Stimulated activated CD8-positive, alpha-beta memory T cell treated with anti-CD3 and anti-CD28 coated beads, Interleukin-12 subunit alpha, Interleukin-12 subunit beta, amount 100 ng/mL, for 1 hour (primary cell): ENCODE results near the gene FOXL2NB.

Source experiments
- DNase-seq: peaks from one replicate; pipeline ENCODE4 v3.0.0-alpha.2; 2020; ENCODE audit warnings: low read depth

FOXL2NB gene

DNA sequence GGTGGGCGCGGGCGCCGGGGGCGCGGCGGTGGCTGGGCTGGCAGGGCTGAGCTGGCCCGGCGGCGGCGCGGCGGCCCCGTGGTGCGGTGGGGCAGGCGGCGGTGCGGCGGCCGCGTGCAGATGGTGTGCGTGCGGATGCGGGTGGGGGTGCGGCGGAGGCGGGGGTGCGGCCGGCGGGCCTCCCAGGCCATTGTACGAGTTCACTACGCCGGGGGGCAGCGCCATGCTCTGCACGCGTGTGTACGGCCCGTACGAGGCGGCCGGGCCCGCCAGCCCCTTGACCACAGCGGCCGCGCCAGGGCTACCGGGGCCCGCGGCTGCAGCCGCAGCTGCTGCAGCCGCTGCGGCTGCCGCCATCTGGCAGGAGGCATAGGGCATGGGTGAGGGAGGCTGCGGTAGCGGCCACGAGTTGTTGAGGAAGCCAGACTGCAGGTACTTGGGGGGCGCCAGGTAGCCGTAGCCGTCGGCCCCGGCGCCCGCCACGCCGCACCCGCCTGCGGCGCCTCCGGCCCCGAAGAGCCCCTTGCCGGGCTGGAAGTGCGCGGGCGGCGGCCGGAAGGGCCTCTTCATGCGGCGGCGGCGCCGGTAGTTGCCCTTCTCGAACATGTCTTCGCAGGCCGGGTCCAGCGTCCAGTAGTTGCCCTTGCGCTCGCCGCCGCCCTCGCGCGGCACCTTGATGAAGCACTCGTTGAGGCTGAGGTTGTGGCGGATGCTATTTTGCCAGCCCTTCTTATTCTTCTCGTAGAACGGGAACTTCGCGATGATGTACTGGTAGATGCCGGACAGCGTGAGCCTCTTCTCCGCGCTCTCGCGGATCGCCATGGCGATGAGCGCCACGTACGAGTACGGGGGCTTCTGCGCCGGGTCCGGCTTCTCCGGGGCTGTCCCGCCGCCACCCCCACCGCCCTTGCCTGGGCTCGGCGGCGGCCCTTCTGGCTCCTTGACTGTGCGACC lies 1.0 kb upstream of the FOXL2NB start:
- no peak for DNase-seq

DNA sequence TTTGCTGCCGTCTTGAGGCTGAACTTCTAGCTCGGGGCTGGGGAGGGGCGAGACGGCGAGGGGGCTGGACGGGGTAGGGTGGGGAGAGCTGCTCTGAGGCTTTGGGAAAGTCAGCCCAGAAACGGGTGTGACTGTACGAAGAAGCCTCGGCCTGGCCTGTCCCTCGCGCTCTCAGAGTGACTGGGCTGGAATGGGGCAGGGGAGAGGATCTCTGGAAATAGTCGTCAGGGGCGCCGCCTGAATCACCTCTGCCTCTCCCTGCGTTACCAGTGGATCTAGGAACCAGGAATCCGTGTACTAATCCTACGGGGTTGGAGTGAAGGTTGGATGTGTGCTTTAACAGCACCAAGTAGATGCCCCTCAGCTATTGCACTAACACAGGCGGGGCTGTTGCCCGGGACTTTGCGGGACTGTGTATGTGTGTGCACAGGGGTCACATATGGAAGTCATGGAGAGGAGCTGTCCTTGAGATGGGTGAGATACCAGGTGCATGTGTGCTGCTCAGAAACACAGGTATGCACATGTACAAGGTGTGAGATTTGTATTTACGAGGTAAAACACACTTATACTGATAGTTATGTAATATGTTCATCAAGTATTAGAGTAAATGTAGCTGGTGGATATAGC lies 591 bp downstream of the FOXL2NB start:
- DNase-seq, result no peak

DNA sequence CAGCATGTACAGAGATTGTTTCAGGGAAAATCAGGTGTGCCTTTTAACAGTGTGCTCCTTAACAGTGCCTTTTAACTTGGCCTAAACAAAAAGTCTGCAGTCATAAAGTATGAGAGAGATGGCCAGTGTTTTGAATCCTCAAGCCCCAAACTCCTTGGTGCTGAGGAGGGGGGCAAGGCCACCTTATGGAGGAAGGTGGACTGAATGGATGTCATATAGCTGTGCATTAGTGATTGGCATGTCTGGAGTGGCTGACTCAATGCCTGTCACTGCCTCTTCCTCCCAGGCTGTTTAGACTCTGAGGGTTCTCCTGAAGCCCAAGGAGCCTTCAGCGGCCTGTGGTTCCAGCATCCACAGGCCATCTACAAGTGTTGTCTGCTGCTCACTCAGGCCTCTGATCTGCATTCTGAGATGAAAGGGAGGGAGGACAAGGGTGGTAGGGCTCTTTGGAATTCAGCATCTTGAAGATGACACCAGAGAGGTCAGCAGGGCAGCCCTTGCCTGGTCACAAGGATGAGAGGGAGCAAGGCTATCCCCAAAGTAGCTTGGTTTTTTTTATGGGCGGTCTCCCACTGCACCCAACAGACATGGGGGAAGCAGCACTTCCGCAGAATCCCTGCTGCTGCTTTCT lies 1.5 kb downstream of the FOXL2NB start:
- no peak for DNase-seq

DNA sequence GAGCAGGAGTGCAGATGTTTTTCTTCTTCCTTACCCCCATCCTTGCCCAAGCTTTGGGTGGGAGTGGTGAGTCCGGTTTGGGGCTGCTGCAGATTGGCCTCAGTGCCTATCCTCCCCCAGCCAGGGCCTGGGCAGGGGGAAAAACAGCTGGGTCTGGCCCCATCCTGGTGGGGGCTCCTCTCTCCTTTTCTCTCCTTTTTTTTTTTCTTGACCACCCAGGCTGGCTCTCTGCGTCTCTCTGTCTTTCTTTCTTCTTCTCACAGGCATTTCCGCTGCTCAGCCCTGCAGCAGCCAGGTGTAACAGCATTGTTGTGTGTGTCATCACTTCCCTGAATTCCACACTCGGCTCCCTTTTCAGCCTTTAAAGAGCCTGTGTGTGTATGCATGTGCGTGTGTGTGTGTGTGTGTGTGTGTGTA lies 2.0 kb downstream of the FOXL2NB start:
- no peak for DNase-seq

DNA sequence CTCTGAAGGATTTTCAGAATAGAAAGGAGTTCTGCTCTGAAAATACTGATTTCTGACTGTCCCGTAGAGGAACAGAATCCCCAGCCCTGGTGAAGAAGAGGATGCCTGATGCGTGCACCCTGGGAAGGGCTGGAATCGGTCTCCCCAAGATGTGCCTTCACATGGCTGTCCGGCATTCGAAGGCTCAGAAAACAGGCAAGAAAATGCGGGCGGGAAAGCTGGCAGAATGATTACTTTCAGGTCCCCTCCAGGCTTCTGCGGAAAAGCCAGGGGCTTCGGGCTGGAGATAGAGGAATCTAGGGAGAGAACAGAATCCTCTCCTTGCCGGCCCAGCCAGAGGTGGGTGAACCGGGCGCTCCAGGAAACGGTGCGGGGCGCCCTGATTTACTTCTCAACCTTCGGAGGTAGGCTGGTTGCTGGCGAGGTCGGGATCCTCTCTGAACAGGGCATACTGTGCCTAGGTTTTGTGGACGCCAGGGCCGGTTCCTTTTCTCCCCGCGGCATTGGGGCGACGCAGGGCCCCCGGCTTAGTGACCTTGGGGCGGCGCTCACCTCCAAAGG lies 2.5 kb downstream of the FOXL2NB start:
- no peak for DNase-seq

DNA sequence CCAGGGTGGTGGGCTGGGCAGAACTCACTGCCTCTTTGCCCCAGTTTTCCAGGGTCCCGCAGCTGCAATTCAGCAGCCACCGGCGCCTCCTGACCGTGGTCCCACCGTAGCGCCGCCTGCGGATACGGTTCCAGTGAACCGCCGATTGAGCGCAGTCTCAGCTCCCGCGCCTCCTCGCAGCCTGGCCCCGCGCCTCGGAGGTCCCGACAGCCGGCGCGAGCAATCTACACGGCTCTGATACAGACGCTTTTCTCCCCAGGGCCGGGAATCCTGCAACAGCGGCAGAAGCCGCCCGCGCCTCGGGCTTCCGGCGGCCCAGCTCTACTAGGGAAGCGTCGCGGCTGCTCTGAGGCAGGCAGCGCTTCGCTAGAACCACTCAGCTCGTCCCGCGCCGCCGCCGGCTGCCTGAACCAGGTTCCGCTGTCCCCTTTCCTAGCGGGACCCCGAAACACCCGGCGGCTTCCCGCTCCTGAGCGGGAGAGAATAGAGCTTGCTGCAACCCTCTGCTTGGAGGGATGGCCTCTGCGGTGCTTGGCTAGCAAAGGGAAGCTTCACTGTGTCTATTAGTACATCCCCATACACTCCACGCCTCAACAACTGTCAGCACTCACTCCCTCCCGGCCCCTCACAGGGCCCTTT lies 3.1 kb downstream of the FOXL2NB start:
- no peak for DNase-seq

DNA sequence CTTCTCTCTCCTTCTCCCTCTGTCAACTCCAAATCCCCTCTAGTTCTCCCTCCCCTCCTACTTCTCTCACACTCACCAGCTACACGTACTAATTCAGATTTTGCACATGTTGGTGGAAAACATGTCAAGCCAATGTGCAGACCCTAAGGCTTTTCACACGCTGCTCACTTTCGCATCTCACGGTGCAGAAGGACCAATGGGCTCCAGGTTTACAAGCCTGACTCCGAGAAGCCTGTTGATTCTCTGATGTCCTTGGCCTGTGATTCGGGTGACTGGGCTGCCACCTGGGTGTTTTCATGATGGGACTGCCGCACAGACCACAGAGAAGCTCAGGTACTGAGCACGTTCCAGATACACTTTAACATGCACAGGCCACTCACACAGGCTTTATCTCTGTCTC lies 3.7 kb downstream of the FOXL2NB start:
- no peak for DNase-seq

DNA sequence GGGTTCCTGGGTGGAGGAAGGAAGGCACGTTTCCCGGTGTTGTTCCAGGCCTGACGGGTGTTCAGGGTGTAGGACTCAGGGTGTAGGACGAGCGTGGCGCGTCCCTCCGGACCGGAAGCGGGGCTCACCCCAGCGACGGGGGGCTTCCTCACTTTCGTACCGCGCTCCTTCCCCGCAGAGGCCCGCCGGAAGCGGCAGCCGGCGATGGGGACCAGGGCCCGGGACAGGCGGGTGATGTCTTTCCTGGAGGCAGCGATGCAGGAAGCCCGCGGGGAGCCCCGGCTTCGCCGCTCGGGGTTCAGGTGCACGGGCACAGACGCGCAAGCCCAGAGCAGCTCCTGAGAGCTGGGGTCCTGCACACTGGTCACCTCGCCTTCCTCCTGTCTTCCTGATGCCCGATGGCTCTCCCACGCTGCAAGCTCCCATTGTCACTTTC lies 13.4 kb downstream of the FOXL2NB start:
- DNase-seq, result no peak

DNA sequence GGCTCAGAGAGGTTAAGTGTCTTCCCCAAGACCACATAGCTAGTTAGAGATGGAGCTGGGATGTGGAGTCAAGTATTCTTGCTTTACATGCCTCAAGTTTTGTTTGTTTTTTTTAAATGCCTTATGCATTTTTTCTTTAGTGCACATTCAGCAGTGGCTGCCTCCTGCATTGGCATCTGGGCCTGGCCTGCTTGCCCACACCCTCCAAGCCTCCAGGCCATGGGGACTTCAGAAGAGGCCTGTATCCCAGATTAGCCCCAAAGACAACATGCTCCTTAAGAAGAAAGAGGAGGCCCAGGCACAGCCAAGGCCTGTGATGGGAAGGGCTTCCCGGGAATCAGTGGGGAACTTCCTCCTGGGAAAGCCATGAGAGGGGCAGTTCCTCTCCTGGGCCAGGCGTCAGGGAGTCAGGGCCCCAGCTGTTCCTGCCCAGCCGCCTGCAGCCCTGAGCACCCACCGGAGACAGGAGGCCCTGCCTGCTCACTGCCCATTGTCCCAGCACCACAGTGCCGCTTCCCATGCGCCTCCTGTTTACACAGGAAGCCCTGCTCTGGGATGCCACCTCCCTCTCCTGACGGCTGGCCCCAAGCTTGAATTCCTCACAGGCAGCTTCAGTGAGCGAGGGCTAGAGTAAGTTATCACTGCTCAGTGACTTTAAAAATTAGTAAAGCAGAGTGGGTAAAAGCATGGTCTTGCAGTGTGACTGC lies 16.0 kb downstream of the FOXL2NB start:
- DNase-seq, result no peak

DNA sequence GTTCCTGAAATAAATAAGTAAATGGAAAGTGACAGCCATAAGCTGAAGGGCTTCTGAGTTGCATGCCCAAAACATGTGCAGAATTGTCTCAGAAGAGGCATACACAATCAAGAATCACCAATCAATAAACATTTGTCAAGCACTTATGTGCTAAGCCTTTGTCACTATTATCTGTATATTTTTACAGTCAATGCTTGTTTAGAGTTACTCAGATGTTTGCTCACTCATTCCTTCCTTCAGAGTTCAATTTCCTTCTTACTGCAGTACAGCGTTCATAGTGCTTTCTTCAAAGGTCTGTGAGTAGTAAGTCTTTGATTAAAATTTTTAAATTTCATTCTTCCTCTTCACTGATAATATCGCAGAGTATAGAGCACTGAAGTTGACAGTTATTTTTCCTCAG lies 17.2 kb downstream of the FOXL2NB start:
- no peak for DNase-seq

DNA sequence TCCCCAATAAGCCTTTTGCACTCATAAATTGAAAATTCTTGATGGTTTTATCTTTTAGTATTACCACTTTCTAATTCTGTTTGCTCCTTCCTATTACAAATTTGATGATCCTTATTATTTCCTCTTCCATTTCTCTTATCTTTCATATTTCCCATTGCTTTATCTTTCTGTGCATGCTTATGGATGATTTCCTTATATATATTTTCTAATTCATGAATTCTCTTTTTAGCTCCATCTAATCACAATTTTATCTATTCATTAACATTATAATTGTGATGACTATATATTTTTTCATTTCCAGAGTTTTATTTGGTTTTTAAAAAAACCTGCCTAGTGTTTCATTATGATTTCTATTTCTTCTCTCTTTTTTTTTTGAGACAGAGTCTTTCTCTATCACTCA lies 17.9 kb downstream of the FOXL2NB start:
- no peak for DNase-seq

DNA sequence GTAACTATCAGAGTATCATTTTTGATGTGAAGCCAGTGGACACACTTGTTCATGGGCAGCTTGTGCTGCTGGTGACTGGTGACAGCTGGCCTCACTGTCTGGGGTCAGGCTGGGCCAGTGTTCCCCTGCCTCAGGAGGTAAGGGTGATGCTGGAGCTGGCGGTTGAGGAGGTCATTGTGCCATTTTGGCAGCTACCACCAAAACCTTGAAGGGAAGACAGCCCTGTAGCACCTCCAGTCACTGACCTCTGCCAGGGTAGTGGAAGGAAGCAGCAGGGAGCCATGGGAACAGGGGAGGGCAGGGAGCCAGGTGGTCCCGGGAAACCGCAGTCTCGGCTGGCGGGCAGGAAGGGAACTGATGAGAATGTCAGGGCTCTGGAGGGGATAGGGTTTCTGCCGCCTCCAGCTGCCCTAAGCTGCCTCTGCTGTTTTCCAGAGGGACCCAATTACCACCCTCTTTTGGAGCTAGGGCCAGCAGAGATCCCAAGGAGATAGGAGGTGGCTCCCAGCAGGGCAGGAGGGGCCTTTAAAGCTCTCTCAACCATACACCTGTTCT lies 24.8 kb downstream of the FOXL2NB start:
- DNase-seq, result no peak

DNA sequence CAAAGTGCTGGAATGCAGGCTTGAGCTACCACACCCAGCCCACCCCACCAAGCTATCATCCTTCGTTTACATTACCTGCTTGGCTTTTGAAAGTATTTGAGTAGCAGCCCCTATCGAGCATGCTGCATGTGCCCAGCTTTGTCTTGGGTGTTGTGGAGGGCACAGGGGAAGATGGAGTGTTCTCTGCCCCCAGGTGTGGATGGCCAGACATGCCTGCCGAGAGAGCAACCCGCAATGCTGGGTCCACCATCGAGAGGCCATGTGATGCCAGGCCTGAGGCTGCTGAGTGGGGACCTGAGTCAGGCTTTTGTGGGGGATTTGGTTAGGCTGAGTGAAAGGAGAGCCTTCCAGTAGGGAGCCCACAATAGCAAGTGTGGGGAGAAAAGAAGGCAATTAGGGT lies 25.9 kb downstream of the FOXL2NB start:
- no peak for DNase-seq

DNA sequence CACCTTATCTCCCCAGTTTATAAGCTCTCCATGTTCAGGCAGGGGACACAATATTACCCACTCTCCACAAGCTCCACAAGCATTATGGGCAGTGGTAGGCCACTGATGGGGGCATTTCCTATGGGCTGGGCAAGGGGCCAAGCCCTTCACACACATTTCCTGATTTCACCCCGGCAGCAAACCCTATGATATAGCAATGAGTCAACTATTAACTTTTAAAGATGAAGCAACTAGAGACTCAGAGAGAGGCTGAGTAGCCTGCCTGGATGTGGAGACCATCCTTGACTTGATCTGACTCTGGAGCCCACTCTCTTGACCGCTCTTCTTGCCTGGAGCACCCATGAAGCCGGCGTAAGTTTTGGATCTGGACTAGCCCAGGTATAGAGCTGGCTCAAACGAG lies 27.4 kb downstream of the FOXL2NB start:
- no peak for DNase-seq

DNA sequence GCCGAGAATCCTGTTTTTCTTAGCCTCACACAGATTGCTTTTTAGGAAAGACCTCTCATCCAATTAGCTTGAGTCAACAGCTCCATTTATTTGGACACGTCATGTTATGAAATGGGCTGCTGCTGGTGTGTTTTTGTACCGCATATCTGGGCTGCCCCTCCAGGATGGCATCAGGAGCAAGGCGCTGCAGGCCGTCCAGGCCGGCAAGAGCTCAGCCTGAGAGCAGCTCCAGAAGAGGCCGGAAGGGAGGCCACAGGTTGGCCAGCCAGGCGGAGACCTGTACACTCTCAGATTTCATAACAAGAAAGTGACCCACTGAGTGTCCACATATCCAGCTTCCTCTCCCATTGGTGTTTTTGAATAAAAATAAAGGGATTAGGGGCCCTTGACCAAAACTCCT lies 28.3 kb downstream of the FOXL2NB start:
- no peak for DNase-seq

DNA sequence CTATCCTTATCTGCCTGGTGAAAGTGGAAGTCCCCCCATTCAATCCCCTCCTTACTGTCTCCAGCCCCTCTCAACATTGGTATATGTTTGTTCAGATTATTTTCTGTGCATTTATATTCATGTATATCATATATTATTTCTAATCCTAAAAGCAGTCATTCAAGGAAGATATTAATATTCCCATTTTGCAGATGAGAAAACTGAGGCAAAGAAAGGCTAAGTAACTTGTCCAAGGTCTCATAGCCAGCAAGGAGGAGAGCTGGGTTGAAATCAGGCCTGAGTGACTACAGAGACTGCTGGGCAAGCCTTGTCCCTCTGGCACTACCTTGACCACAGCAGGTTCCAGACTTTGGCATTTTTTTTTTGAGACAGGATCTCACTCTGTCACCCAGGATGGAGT lies 29.0 kb downstream of the FOXL2NB start:
- no peak for DNase-seq

DNA sequence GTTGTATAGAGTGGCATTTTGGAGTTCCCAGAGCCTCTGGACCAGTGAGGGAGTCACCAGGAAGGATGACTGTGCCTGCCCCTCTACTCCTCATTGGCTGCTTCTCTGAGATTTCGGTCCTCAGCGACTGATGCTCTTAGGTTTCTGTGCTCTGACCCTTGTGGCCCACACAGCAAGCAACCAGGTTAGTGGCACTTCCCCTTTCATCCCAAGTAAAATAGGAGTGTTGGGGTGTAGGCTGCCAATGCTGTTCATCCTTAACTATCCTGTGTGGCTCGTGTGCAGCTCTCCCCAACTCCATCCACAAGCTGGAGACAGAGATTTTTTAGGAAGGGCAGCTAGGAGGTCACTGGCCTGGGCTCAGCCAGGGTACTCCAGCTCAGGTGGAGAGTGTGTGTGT lies 37.8 kb downstream of the FOXL2NB start:
- no peak for DNase-seq

DNA sequence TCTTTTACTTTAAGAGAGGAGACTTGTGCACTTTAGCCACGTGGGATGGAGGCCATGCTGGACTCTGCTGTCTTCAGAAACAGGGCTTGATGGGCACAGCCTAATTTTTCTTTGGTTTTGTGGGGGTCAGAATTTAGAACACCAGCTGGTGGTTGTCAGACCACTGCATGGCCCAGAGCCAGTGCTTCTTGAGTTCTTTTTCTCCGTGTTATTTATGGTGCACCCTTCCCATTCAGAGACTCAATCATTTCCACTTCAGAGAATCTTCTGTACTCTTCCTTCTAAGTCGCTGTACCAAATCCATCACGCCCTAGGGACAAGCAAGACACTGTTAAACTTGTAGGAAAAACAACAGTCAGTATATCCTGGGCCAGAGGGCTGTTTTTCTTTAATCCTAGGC lies 38.9 kb downstream of the FOXL2NB start:
- DNase-seq, result no peak

DNA sequence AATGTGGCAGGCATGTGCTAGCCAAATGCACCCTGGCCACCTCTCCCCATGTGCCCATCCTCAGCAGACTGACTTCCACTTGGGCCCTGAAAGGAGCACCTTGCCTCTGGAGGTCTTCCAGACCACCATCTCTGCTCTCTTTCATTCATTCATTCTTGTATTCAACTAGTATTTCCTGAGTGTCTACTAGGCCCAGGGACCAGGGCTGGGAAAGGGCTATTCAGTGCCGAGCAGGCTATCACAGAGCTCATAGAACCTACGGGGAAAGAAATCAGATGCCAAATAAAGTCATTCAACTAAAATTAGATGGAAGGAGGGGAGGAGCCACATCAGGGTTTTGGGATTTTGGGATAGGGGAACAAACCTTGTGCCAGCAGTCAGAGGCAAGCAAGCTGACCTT lies 40.2 kb downstream of the FOXL2NB start:
- DNase-seq, result no peak

DNA sequence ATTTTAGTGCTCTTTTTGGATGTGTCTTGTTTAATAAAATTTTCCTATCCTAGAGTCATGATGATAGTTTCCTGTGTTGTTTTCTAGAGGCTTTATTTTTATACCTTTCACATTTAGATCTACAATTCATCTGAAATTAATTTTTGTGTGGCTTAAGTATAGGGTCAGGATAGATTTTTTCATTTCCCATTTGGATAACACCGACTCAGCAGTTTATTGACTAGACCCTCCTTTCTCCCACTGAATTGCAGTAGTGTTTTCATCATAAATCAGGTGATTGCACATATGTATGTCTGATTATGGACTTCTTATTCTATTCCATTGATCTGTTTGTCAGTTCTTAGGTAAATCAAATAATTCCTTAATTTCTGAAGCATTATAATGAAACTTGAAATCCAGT lies 48.7 kb downstream of the FOXL2NB start:
- no peak for DNase-seq
